PFSK-1 (cell line): ENCODE data around the gene YES1.

Experiments used
- FOXP2 ChIP-seq: optimal IDR thresholded peaks from 2 replicates; pipeline ENCODE3; 2011; ENCODE audit warnings: borderline replicate concordance, control low read depth, inconsistent platforms; ENCODE audit not compliant: insufficient read depth; ENCODE audit errors: extremely low read length, extremely low read depth
- POLR2AphosphoS5 ChIP-seq: IDR thresholded peaks from 2 replicates; pipeline ENCODE4 v1.6.1; 2012; ENCODE audit warnings: low read depth, mild to moderate bottlenecking, control low read depth, low read length, moderate library complexity
- SIN3A ChIP-seq: IDR thresholded peaks from 2 replicates; pipeline ENCODE4 v1.6.1; 2012; ENCODE audit warnings: mild to moderate bottlenecking, low read length, moderate library complexity, borderline replicate concordance; ENCODE audit not compliant: insufficient read depth
- TAF1 ChIP-seq: IDR thresholded peaks from 2 replicates; pipeline ENCODE4 v1.6.1; 2012; ENCODE audit warnings: low read length, control low read depth, borderline replicate concordance; ENCODE audit not compliant: insufficient read depth
- TF ChIP-seq, protein P1 (sequence below), 2 experiments: IDR thresholded peaks; 2 replicates each; pipeline versions ENCODE4 v1.6.1 to v1.8.0; 2011 to 2012; ENCODE audit warnings: low read depth in 2 of 2, low read length in 2 of 2, control low read depth in 1 of 2, inconsistent platforms in 1 of 2, mild to moderate bottlenecking in 1 of 2, moderate library complexity in 1 of 2; ENCODE audit not compliant: insufficient read depth in 1 of 2

YES1 gene

DNA sequence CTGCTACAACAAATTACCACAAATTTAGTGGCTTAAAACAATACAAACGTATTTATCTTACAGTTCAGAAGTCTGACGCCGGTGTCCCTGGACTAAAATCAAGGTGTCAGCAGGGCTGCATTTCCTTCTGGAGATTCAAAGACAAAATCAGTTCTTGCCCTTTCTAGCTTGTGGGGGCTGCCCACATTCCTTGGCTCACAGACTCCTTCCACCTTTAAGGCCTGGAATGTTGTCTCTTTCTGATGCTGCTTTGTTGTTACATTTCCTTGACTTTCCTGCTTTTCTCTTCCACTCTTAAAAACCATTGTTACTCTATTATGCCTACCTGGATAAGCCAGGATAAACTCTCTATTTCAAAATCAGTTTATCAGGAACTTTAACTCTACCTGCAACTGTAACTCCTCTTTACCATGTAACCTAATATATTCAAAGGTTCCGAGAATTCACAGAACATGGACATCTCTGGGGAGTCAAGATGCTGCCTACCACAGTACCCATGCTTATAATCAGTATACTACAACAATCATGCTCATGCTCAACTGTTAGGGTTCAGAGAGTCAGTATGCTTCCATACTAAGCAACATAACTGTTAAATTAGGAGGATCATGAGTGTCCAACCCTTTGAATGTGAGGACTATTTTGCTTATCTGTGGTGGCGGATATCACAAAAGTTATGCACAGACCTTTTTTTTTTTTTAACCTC is 27.4 kb downstream of the YES1 start:
- TF ChIP-seq FOXP2 = no peak
- TF ChIP-seq TAF1 = no peak
- no peak for TF ChIP-seq SIN3A
- TF ChIP-seq, protein P1, sequence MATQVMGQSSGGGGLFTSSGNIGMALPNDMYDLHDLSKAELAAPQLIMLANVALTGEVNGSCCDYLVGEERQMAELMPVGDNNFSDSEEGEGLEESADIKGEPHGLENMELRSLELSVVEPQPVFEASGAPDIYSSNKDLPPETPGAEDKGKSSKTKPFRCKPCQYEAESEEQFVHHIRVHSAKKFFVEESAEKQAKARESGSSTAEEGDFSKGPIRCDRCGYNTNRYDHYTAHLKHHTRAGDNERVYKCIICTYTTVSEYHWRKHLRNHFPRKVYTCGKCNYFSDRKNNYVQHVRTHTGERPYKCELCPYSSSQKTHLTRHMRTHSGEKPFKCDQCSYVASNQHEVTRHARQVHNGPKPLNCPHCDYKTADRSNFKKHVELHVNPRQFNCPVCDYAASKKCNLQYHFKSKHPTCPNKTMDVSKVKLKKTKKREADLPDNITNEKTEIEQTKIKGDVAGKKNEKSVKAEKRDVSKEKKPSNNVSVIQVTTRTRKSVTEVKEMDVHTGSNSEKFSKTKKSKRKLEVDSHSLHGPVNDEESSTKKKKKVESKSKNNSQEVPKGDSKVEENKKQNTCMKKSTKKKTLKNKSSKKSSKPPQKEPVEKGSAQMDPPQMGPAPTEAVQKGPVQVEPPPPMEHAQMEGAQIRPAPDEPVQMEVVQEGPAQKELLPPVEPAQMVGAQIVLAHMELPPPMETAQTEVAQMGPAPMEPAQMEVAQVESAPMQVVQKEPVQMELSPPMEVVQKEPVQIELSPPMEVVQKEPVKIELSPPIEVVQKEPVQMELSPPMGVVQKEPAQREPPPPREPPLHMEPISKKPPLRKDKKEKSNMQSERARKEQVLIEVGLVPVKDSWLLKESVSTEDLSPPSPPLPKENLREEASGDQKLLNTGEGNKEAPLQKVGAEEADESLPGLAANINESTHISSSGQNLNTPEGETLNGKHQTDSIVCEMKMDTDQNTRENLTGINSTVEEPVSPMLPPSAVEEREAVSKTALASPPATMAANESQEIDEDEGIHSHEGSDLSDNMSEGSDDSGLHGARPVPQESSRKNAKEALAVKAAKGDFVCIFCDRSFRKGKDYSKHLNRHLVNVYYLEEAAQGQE (IDR thresholded peaks at IDR 0.05; ENCODE audit: insufficient read depth in 1 of 2, low read depth in 2 of 2, low read length in 2 of 2) = no peak
- no peak for TF ChIP-seq POLR2AphosphoS5

DNA sequence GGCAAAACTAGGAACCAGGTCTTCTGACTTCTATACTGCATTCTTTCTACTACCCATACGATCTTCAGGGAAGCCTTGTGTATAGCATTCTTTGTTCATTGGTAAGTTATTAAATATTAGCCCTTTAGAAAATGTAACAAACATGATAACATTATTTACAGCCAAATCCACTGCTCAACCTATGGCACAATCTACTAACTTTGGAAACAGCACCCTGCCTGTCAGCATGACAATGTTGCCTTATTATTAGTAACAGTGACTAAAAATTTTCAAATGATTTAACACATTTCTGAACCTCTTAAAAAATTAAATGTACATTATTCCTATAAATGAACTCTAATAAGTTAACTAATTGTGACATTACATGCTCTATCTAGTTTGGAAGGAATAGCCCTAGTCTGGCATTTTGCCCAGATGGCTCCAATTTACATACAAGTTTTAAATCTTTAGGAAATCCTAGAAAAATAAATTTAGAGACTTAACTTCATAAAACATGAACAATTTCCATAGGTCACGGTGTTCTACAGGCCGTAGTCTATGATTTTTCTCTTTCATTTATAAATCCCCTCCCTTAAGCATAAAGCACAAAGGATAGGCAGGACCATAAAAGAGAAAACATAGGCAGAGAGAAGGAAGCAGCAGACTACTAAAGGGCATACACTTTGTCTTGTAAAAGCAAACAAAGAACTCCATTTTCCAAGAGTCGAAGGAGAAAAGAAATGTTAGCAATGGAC is 33.7 kb downstream of the YES1 start:
- TF ChIP-seq SIN3A = no peak
- no peak for TF ChIP-seq POLR2AphosphoS5
- TF ChIP-seq TAF1 = no peak
- no peak for TF ChIP-seq FOXP2
- TF ChIP-seq, protein P1 (IDR thresholded peaks at IDR 0.05; ENCODE audit: insufficient read depth in 1 of 2, low read depth in 2 of 2, low read length in 2 of 2) = no peak

DNA sequence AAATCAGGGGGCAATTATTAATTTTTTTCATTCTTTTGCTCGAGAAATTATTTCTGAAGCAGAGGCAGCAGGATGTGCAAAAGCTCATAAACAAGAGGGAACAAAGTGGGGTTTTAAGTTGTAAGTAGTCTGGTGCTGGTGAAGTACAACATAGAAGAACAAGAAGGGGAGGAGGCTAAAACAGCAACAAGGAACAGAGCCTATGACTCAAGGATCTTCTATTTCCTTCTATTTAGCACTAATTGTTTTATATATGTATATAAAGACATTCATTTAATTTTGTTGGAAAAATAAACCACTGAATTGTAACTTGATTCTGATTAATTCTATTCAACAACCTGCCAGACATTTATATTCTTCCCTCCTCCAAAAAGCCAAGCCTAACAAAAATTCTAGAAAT is 35.0 kb downstream of the YES1 start:
- no peak for TF ChIP-seq TAF1
- TF ChIP-seq, protein P1 (IDR thresholded peaks at IDR 0.05; ENCODE audit: insufficient read depth in 1 of 2, low read depth in 2 of 2, low read length in 2 of 2) = no peak
- no peak for TF ChIP-seq SIN3A
- no peak for TF ChIP-seq POLR2AphosphoS5
- no peak for TF ChIP-seq FOXP2

DNA sequence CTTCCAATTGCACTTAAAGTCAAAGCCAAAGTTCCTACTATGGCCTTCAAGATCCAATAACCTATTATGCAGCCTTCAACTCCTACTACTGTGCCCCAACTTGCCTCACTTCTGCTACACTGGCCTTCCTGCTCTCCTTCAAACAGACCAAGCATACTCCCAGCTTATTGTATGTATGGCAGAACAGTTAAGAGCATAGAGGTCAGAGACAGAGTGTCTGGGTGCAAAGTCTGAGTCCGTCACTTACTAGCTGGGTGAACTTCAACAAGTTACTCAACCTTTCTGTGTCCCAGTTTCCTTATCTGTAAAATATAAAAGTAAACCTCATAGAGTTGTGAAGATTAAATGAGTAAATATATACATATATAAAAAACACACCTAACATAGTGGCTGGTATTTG is 37.2 kb downstream of the YES1 start:
- no peak for TF ChIP-seq SIN3A
- TF ChIP-seq FOXP2 = no peak
- TF ChIP-seq POLR2AphosphoS5 = no peak
- TF ChIP-seq, protein P1 (IDR thresholded peaks at IDR 0.05; ENCODE audit: insufficient read depth in 1 of 2, low read depth in 2 of 2, low read length in 2 of 2) = no peak
- no peak for TF ChIP-seq TAF1
